IMR-90 (cell line): ENCODE results near the gene EIF3L. TPM values are rescaled to one million over a fixed set of nuclear protein-coding genes. Genes with fewer than 3 reads are reported as not detected.

Source experiments
- ATAC-seq: fragments of 200-7000 bp; cut with Tn5 transposase; 2 replicates; pipeline ENCODE4 v1.9.1; 2020; ENCODE audit warnings: low read depth, mild to moderate bottlenecking, moderate library complexity
- BruUV-seq: library from RNA; stranded (reverse); fragments of 400-500 nt; replicated peaks from 2 replicates; lab custom pipeline; 2021; lab: Mats Ljungman, UMichigan
- CTCF ChIA-PET: fragments of 300-600 bp; formaldehyde crosslinking; extraction: SDS; loops from one replicate; lab custom pipeline; 2021; ENCODE audit warnings: antibody characterized with exemption; lab: Yijun Ruan, JAX
- POLR2A ChIA-PET: fragments of 300-600 bp; sonication (Branson Sonifier 250); formaldehyde crosslinking; loops from one replicate; lab custom pipeline; 2022; ENCODE audit warnings: antibody characterized with exemption; ENCODE audit not compliant: unreplicated experiment; lab: Charles Lee
- DNase-seq: peaks from one replicate; pipeline ENCODE4 v3.0.0; 2013
- H2AFZ ChIP-seq: replicated peaks from 2 replicates; pipeline ENCODE3; 2013; ENCODE audit warnings: low read length, mild to moderate bottlenecking; ENCODE audit not compliant: poor library complexity
- H2AK5ac ChIP-seq: 2 replicates; pipeline ENCODE4 v1.6.1; 2013; ENCODE audit warnings: low read depth, low read length, inconsistent platforms
- H2AK9ac ChIP-seq: replicated peaks from 2 replicates; pipeline ENCODE3; 2013; ENCODE audit warnings: mild to moderate bottlenecking, low read depth, low read length, moderate library complexity; ENCODE audit not compliant: poor library complexity
- H2BK120ac ChIP-seq: 2 replicates; pipeline ENCODE4 v1.6.1; 2013; ENCODE audit warnings: low read depth, low read length, inconsistent platforms
- H2BK15ac ChIP-seq: 3 replicates; pipeline ENCODE4 v1.6.1; 2013; ENCODE audit warnings: low read depth, low read length, inconsistent platforms
- H2BK20ac ChIP-seq: 2 replicates; pipeline ENCODE4 v1.6.1; 2013; ENCODE audit warnings: low read depth, mild to moderate bottlenecking, inconsistent platforms, low read length, moderate library complexity
- H2BK5ac ChIP-seq: 2 replicates; pipeline ENCODE4 v1.6.1; 2013; ENCODE audit warnings: mild to moderate bottlenecking, low read depth, low read length, inconsistent platforms; ENCODE audit not compliant: poor library complexity, severe bottlenecking
- H3K14ac ChIP-seq: replicated peaks from 2 replicates; pipeline ENCODE4 v1.6.1; 2013; ENCODE audit warnings: low read depth, low read length, inconsistent platforms
- H3K18ac ChIP-seq: 2 replicates; pipeline ENCODE4 v1.6.1; 2013; ENCODE audit warnings: low read depth, low read length, control low read depth
- H3K23ac ChIP-seq: 2 replicates; pipeline ENCODE4 v1.6.1; 2013; ENCODE audit warnings: low read depth, low read length, inconsistent platforms
- H3K27ac ChIP-seq: 2 replicates; pipeline ENCODE4 v1.5.1; 2013; ENCODE audit warnings: mild to moderate bottlenecking, control low read depth, low read length; ENCODE audit not compliant: insufficient read depth
- H3K27me3 ChIP-seq: 2 replicates; pipeline ENCODE4 v1.6.1; 2013; ENCODE audit warnings: low read length; ENCODE audit not compliant: control insufficient read depth, insufficient read depth
- H3K36me3 ChIP-seq: 2 replicates; pipeline ENCODE4 v1.6.1; 2013; ENCODE audit warnings: low read length, mixed read lengths; ENCODE audit not compliant: control insufficient read depth, insufficient read depth
- H3K4ac ChIP-seq: 2 replicates; pipeline ENCODE4 v1.6.1; 2013; ENCODE audit warnings: low read depth, low read length, inconsistent platforms
- H3K4me1 ChIP-seq: 2 replicates; pipeline ENCODE4 v1.6.1; 2013; ENCODE audit warnings: low read length, mixed read lengths; ENCODE audit not compliant: control insufficient read depth, insufficient read depth
- H3K4me2 ChIP-seq: 2 replicates; pipeline ENCODE4 v1.6.1; 2013; ENCODE audit warnings: low read depth, mild to moderate bottlenecking, control low read depth, low read length, moderate library complexity
- H3K4me3 ChIP-seq: 2 replicates; pipeline ENCODE4 v1.5.1; 2013; ENCODE audit warnings: low read depth, mild to moderate bottlenecking, control low read depth, low read length, moderate library complexity; ENCODE audit not compliant: insufficient read depth
- H3K56ac ChIP-seq: 2 replicates; pipeline ENCODE4 v1.6.1; 2013; ENCODE audit warnings: low read length, inconsistent platforms; ENCODE audit not compliant: insufficient read depth; ENCODE audit errors: extremely low read depth
- H3K79me1 ChIP-seq, 2 experiments: 2 replicates each; pipeline ENCODE4 v1.6.1; 2013; ENCODE audit warnings: low read length in 2 of 2, inconsistent platforms in 1 of 2, low read depth in 1 of 2
- H3K9ac ChIP-seq: 2 replicates; pipeline ENCODE4 v1.6.1; 2013; ENCODE audit warnings: low read depth, low read length, control low read depth
- H3K9me1 ChIP-seq: 2 replicates; pipeline ENCODE4 v1.6.1; 2013; ENCODE audit warnings: low read length, inconsistent platforms; ENCODE audit not compliant: insufficient read depth
- H3K9me3 ChIP-seq: 2 replicates; pipeline ENCODE4 v1.6.1; 2013; ENCODE audit warnings: low read length; ENCODE audit not compliant: control insufficient read depth, insufficient read depth
- H4K20me1 ChIP-seq: 2 replicates; pipeline ENCODE4 v1.6.1; 2013; ENCODE audit warnings: low read length, inconsistent platforms; ENCODE audit not compliant: insufficient read depth
- H4K5ac ChIP-seq: 2 replicates; pipeline ENCODE4 v1.6.1; 2013; ENCODE audit warnings: mild to moderate bottlenecking, low read depth, low read length, control low read depth
- H4K8ac ChIP-seq, 2 experiments: 2 replicates each; pipeline ENCODE4 v1.6.1; 2013; ENCODE audit warnings: low read depth in 2 of 2, low read length in 2 of 2, control low read depth in 1 of 2, inconsistent platforms in 1 of 2
- H4K91ac ChIP-seq: 2 replicates; pipeline ENCODE4 v1.6.1; 2013; ENCODE audit warnings: low read depth, low read length, inconsistent platforms; ENCODE audit not compliant: insufficient read depth
- BHLHE40 ChIP-seq: fragments of 150-350 bp; IDR thresholded peaks from 2 replicates; pipeline ENCODE4 v1.6.1; 2016; ENCODE audit warnings: mild to moderate bottlenecking, low read depth, low read length
- CEBPB ChIP-seq: IDR thresholded peaks from 2 replicates; pipeline ENCODE4 v1.6.1; 2012; ENCODE audit warnings: low read depth, low read length, improper control_type of control experiment
- CHD1 ChIP-seq: IDR thresholded peaks from 2 replicates; pipeline ENCODE4 v1.6.1; 2012; ENCODE audit warnings: low read depth, low read length, improper control_type of control experiment
- FOS ChIP-seq: fragments of 150-350 bp; IDR thresholded peaks from 2 replicates; pipeline ENCODE4 v1.6.1; 2016; ENCODE audit warnings: low read depth, low read length
- MAFK ChIP-seq: IDR thresholded peaks from 2 replicates; pipeline ENCODE4 v1.6.1; 2012; ENCODE audit warnings: low read depth, low read length, improper control_type of control experiment
- MAZ ChIP-seq: IDR thresholded peaks from 2 replicates; pipeline ENCODE4 v1.6.1; 2012; ENCODE audit warnings: low read depth, mild to moderate bottlenecking, low read length, improper control_type of control experiment, moderate library complexity, borderline replicate concordance
- MXI1 ChIP-seq: IDR thresholded peaks from 2 replicates; pipeline ENCODE4 v1.6.1; 2012; ENCODE audit warnings: low read depth, mild to moderate bottlenecking, low read length, moderate library complexity, borderline replicate concordance
- POLR2A ChIP-seq: IDR thresholded peaks from 2 replicates; pipeline ENCODE4 v1.6.1; 2012; ENCODE audit warnings: mild to moderate bottlenecking, low read depth, low read length
- RAD21 ChIP-seq: IDR thresholded peaks from 2 replicates; pipeline ENCODE4 v1.6.1; 2012; ENCODE audit warnings: low read length, improper control_type of control experiment
- RCOR1 ChIP-seq: IDR thresholded peaks from 2 replicates; pipeline ENCODE4 v1.6.1; 2012; ENCODE audit warnings: mild to moderate bottlenecking, low read length, improper control_type of control experiment; ENCODE audit not compliant: insufficient replicate concordance
- RFX5 ChIP-seq: IDR thresholded peaks from 2 replicates; pipeline ENCODE4 v1.8.0; 2012; ENCODE audit warnings: low read depth, mild to moderate bottlenecking, low read length, moderate library complexity
- SMC3 ChIP-seq: fragments of 150-350 bp; IDR thresholded peaks from 2 replicates; pipeline ENCODE4 v1.6.1; 2016; ENCODE audit warnings: low read depth, mild to moderate bottlenecking, antibody characterized with exemption, low read length, moderate library complexity
- WGBS, 2 experiments: methylation state at CpG; one replicate each; pipeline versions ENCODE4 v1.1.5 to v1.1.7; 2013; ENCODE audit warnings: missing lambda C conversion rate in 2 of 2; ENCODE audit not compliant: insufficient read length in 1 of 2; ENCODE audit errors: extremely low coverage in 2 of 2; 5-methylcytosine and 5-hydroxymethylcytosine counted together
- dilution Hi-C: fragments of 300-500 bp; cut with HindIII; formaldehyde crosslinking; loops from one replicate; pipeline ENCODE4 v1.14.3; 2018; ENCODE audit warnings: low sequenced_read_pairs; ENCODE audit not compliant: unreplicated experiment
- in situ Hi-C: fragments of 300-500 bp; cut with MboI; formaldehyde crosslinking; loops from 3 replicates; pipeline ENCODE4 v1.14.3; 2019; ENCODE audit warnings: low sequenced_read_pairs, inconsistent platforms, mixed read lengths
- intact Hi-C: fragments of 100-400 bp; cut with micrococcal nuclease; formaldehyde crosslinking; loops from 2 replicates; pipeline ENCODE4 v1.10.0; 2022
- polyA plus RNA-seq, 3 experiments: library from polyadenylated mRNA; depleted of rRNA; stranded (reverse); fragments of >200 nt; gene quantifications; 2 replicates each; pipeline ENCODE4 v1.2.3, GENCODE V29; 2012; ENCODE audit warnings: low replicate concordance in 1 of 3
- total RNA-seq: library from RNA; depleted of rRNA; stranded (reverse); fragments of >200 nt; gene quantifications from 2 replicates; pipeline ENCODE4 v1.2.3, GENCODE V29; 2012
- TF ChIP-seq, protein P1 (sequence below): fragments of 150-350 bp; IDR thresholded peaks from 2 replicates; pipeline ENCODE4 v1.6.1; 2017; ENCODE audit warnings: mild to moderate bottlenecking, antibody characterized with exemption, low read length, low read depth
- TF ChIP-seq, protein P2 (sequence below): fragments of 150-350 bp; IDR thresholded peaks from 2 replicates; pipeline ENCODE4 v1.6.1; 2016; ENCODE audit warnings: low read depth, mild to moderate bottlenecking, low read length, moderate library complexity, borderline replicate concordance

The EIF3L gene
- total and polyA plus RNA-seq, 2 of the 4 experiments (the other 2 are of a cell fraction) = 391 to 593 TPM

DNA sequence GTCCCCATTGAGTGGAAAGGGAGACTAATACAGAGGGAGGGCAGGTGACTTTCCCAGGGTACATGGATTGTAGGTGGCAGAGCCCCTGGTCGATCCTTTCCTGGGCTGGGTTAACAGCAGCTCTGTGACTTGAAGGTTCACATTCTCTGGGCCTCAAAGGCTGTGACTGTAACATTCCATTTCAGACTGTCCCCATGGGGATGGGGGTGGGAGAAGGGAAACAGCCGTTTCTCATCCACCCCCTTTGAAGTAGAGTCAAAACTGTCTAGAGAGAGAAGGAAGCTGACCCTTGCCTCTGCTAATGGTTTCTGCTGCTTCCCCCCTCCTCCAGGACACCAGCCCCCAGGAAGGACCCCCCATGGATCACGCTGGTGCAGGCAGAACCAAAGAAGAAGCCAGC is 76.1 kb downstream of the EIF3L start:
- Histone ChIP-seq H2BK20ac (no peak overlapping the region), H4K5ac (no peak overlapping the region), H2AK5ac (no peak overlapping the region), H3K14ac (no peak overlapping the region), H3K27ac (no peak overlapping the region), H3K4ac (no peak overlapping the region), H4K20me1 (peaks cover 11% of the 10 kb centered on the region), H3K4me2 (no peak overlapping the region), H3K4me3 (no peak overlapping the region), H2BK120ac (no peak overlapping the region), H3K36me3 (peaks cover 55% of the 10 kb centered on the region), H4K91ac (no peak overlapping the region), H2BK5ac (no peak overlapping the region), H3K79me1 (peaks cover 0 to 26% of the 10 kb centered on the region in 2 experiments; a peak in 3 of 4 replicates), H3K4me1 (no peaks in the 10 kb centered on the region), H3K27me3 (no peaks in the 10 kb centered on the region), H3K9ac (no peak overlapping the region), H3K9me1 (no peaks in the 10 kb centered on the region), H3K9me3 (no peaks in the 10 kb centered on the region), H3K56ac (no peak overlapping the region), H4K8ac (no peak overlapping the region), H3K23ac (no peak overlapping the region), H2BK15ac (no peak overlapping the region), H2AK9ac (peak overlapping the region; percentile 61), H3K18ac (no peak overlapping the region), H2AFZ (no peak overlapping the region)
- WGBS, 2 experiments = no CpG with 5 or more reads among the region's 3 CpGs
- DNase-seq (no peak), ATAC-seq (no peak)
- no TSS peak for BruUV-seq
- ChIA-PET CTCF (no interaction called here), POLR2A (no interaction called here)
- no peak for TF ChIP-seq MAFK
- no peak for TF ChIP-seq POLR2A
- no peak for TF ChIP-seq CEBPB
- TF ChIP-seq BHLHE40 = no peak
- TF ChIP-seq RAD21 = no peak
- TF ChIP-seq, protein P1, sequence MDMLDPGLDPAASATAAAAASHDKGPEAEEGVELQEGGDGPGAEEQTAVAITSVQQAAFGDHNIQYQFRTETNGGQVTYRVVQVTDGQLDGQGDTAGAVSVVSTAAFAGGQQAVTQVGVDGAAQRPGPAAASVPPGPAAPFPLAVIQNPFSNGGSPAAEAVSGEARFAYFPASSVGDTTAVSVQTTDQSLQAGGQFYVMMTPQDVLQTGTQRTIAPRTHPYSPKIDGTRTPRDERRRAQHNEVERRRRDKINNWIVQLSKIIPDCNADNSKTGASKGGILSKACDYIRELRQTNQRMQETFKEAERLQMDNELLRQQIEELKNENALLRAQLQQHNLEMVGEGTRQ = no peak
- TF ChIP-seq SMC3 = no peak
- no peak for TF ChIP-seq RCOR1
- TF ChIP-seq, protein P2, sequence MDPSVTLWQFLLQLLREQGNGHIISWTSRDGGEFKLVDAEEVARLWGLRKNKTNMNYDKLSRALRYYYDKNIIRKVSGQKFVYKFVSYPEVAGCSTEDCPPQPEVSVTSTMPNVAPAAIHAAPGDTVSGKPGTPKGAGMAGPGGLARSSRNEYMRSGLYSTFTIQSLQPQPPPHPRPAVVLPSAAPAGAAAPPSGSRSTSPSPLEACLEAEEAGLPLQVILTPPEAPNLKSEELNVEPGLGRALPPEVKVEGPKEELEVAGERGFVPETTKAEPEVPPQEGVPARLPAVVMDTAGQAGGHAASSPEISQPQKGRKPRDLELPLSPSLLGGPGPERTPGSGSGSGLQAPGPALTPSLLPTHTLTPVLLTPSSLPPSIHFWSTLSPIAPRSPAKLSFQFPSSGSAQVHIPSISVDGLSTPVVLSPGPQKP = no peak
- TF ChIP-seq CHD1 = no peak
- no peak for TF ChIP-seq MAZ
- no peak for TF ChIP-seq MXI1
- no peak for TF ChIP-seq RFX5
- TF ChIP-seq FOS = no peak
- in situ Hi-C loops = no loop called here
- intact Hi-C loops = no loop called here
- dilution Hi-C loops = no loop called here
